HEK293 (cell line): ENCODE results near the gene HADHB.

Source experiments
- CTCF ChIA-PET: fragments of 350-600 bp; formaldehyde crosslinking; extraction: SDS; loops from one replicate; lab custom pipeline; 2021; ENCODE audit warnings: antibody characterized with exemption; lab: Yijun Ruan, JAX
- POLR2A ChIA-PET: fragments of 300-600 bp; formaldehyde crosslinking; extraction: SDS; loops from one replicate; lab custom pipeline; 2020; ENCODE audit warnings: antibody characterized with exemption, inconsistent platforms; lab: Yijun Ruan, JAX
- H3K27ac ChIP-seq: fragments of 200-500 bp; sonication (Bioruptor generic); 2 replicates; pipeline ENCODE4 v1.5.1; 2014; ENCODE audit warnings: low read depth, low read length, control low read depth, inconsistent platforms; ENCODE audit errors: extremely low read depth
- H3K36me3 ChIP-seq, 2 experiments: fragments of 200-500 bp in 1 of 2; sonication (Bioruptor generic) in 1 of 2; 1 replicate in 1 of 2; 2 replicates in 1 of 2; pipeline ENCODE4 v1.5.1; 2014 to 2017; ENCODE audit warnings: inconsistent platforms in 2 of 2, low read length in 2 of 2; ENCODE audit not compliant: control insufficient read depth in 2 of 2, insufficient read depth in 1 of 2
- H3K4me1 ChIP-seq: fragments of 200-500 bp; sonication (Bioruptor generic); 2 replicates; pipeline ENCODE4 v1.5.1; 2014; ENCODE audit warnings: mild to moderate bottlenecking, low read length, inconsistent platforms; ENCODE audit not compliant: control insufficient read depth, insufficient read depth
- H3K4me3 ChIP-seq: 2 replicates; pipeline ENCODE4 v1.5.1; 2011; ENCODE audit warnings: low read depth, mild to moderate bottlenecking, control low read depth, low read length, moderate library complexity
- H3K9me3 ChIP-seq: fragments of 200-500 bp; sonication (Bioruptor generic); 2 replicates; pipeline ENCODE4 v1.5.1; 2014; ENCODE audit warnings: low read depth, low read length, inconsistent platforms; ENCODE audit not compliant: control insufficient read depth, insufficient read depth
- CTCF ChIP-seq: fragments of 450-650 bp; formaldehyde crosslinking; IDR thresholded peaks from 2 replicates; pipeline ENCODE4 v1.5.1; 2016; ENCODE audit warnings: missing biosample characterization, missing genetic modification characterization
- OSR2 ChIP-seq: fragments of 450-650 bp; formaldehyde crosslinking; IDR thresholded peaks from 2 replicates; pipeline ENCODE4 v1.5.1; 2016; ENCODE audit warnings: missing biosample characterization, missing genetic modification characterization
- SALL2 ChIP-seq: fragments of 450-650 bp; formaldehyde crosslinking; IDR thresholded peaks from 2 replicates; pipeline ENCODE4 v1.5.0; 2017; ENCODE audit warnings: missing biosample characterization, mild to moderate bottlenecking, missing genetic modification characterization, borderline replicate concordance
- TCF7L2 ChIP-seq: IDR thresholded peaks from 2 replicates; pipeline ENCODE4 v1.6.1; 2011; ENCODE audit warnings: low read depth, mild to moderate bottlenecking, inconsistent platforms, low read length, moderate library complexity, borderline replicate concordance
- ZBTB20 ChIP-seq: fragments of 450-650 bp; formaldehyde crosslinking; IDR thresholded peaks from 2 replicates; pipeline ENCODE4 v1.5.1; 2016; ENCODE audit warnings: missing biosample characterization, missing genetic modification characterization
- ZFP41 ChIP-seq: fragments of 450-650 bp; formaldehyde crosslinking; IDR thresholded peaks from 2 replicates; pipeline ENCODE4 v1.5.1; 2016; ENCODE audit warnings: missing biosample characterization, missing genetic modification characterization, borderline replicate concordance
- ZNF140 ChIP-seq: fragments of 450-650 bp; formaldehyde crosslinking; IDR thresholded peaks from 2 replicates; pipeline ENCODE4 v1.5.1; 2016; ENCODE audit warnings: missing biosample characterization, missing genetic modification characterization
- ZNF146 ChIP-seq: fragments of 450-650 bp; formaldehyde crosslinking; IDR thresholded peaks from 2 replicates; pipeline ENCODE4 v1.5.1; 2016; ENCODE audit warnings: missing biosample characterization, missing genetic modification characterization
- ZNF18 ChIP-seq: fragments of 450-650 bp; formaldehyde crosslinking; IDR thresholded peaks from 2 replicates; pipeline ENCODE4 v1.5.1; 2016; ENCODE audit warnings: missing biosample characterization, missing genetic modification characterization
- ZNF2 ChIP-seq: fragments of 450-650 bp; formaldehyde crosslinking; IDR thresholded peaks from 2 replicates; pipeline ENCODE4 v1.5.1; 2016; ENCODE audit warnings: missing biosample characterization, missing genetic modification characterization
- ZNF26 ChIP-seq: fragments of 450-650 bp; formaldehyde crosslinking; IDR thresholded peaks from 2 replicates; pipeline ENCODE4 v1.5.1; 2016; ENCODE audit warnings: missing biosample characterization, missing genetic modification characterization
- ZNF311 ChIP-seq: fragments of 450-650 bp; formaldehyde crosslinking; IDR thresholded peaks from 2 replicates; pipeline ENCODE4 v1.5.1; 2017; ENCODE audit warnings: missing biosample characterization, missing genetic modification characterization, borderline replicate concordance
- ZNF324 ChIP-seq: fragments of 450-650 bp; formaldehyde crosslinking; IDR thresholded peaks from 2 replicates; pipeline ENCODE4 v1.5.1; 2016; ENCODE audit warnings: missing biosample characterization, missing genetic modification characterization
- ZNF366 ChIP-seq: fragments of 450-650 bp; formaldehyde crosslinking; conservative IDR thresholded peaks from 2 replicates; pipeline ENCODE4 v1.5.1; 2016; ENCODE audit warnings: missing biosample characterization, missing genetic modification characterization
- ZNF596 ChIP-seq: fragments of 450-650 bp; IDR thresholded peaks from 2 replicates; pipeline ENCODE4 v1.5.0; 2018; ENCODE audit warnings: missing biosample characterization, mild to moderate bottlenecking, missing genetic modification characterization, moderate library complexity
- ZNF621 ChIP-seq: fragments of 450-650 bp; formaldehyde crosslinking; IDR thresholded peaks from 2 replicates; pipeline ENCODE4 v1.5.1; 2017; ENCODE audit warnings: missing biosample characterization, missing genetic modification characterization
- ZNF629 ChIP-seq: fragments of 450-650 bp; formaldehyde crosslinking; IDR thresholded peaks from 2 replicates; pipeline ENCODE4 v1.5.1; 2017; ENCODE audit warnings: missing biosample characterization, missing genetic modification characterization
- ZNF660 ChIP-seq: fragments of 450-650 bp; IDR thresholded peaks from 2 replicates; pipeline ENCODE4 v1.5.1; 2018; ENCODE audit warnings: missing biosample characterization, mild to moderate bottlenecking, missing genetic modification characterization
- ZXDB ChIP-seq: fragments of 450-650 bp; formaldehyde crosslinking; IDR thresholded peaks from 2 replicates; pipeline ENCODE4 v1.5.1; 2016; ENCODE audit warnings: missing biosample characterization, missing genetic modification characterization
- TF ChIP-seq, protein P1 (sequence below): fragments of 450-650 bp; IDR thresholded peaks from 2 replicates; pipeline ENCODE4 v1.5.1; 2018; ENCODE audit warnings: missing biosample characterization, missing genetic modification characterization
- TF ChIP-seq, protein P2 (sequence below): fragments of 450-650 bp; formaldehyde crosslinking; IDR thresholded peaks from 2 replicates; pipeline ENCODE4 v1.5.1; 2016; ENCODE audit warnings: missing biosample characterization, missing genetic modification characterization
- TF ChIP-seq, protein P3 (sequence below): fragments of 450-650 bp; formaldehyde crosslinking; IDR thresholded peaks from 2 replicates; pipeline ENCODE4 v1.5.1; 2016; ENCODE audit warnings: missing biosample characterization, missing genetic modification characterization

The HADHB gene

DNA sequence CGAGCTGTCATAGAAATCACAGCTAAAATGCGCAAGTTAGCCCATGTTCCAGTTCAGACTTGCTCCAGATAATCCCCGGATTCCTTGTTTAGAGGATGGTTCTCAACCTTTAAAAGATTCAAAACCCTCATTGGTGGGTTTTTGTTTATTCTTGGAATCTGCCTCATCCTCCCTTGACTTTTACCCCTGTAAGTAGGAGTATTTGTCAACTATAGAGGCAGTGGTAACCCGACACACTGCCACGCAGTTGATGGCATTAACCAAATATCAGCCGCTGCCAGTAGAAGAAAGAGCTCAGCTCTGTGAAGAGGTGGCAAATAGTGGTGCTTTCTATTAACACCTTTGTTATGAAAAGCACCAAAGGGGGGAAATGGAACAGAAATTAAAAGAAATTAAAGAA, 60.8 kb downstream of the HADHB start:
- CTCF ChIA-PET = interaction anchor here (0.6 to 1.4 kb wide), 3 partner anchors 7 to 355 kb away, joined by 3 to 4 read pairs (median 3); no protein-coding TSS in a partner anchor
- Histone ChIP-seq H3K9me3 (no peaks in the 10 kb centered on the region), H3K36me3 (no peaks in the 10 kb centered on the region), H3K4me1 (no peaks in the 10 kb centered on the region), H3K27ac (no peak overlapping the region), H3K4me3 (no peak overlapping the region)
- POLR2A ChIA-PET = no interaction called here
- TF ChIP-seq ZBTB20 (no peak), ZNF18 (tag by site-specific recombination) (no peak), ZXDB (tag by site-specific recombination) (no peak), TCF7L2 (no peak), SALL2 (tag by site-specific recombination) (no peak), ZNF621 (tag by site-specific recombination) (no peak), ZNF146 (no peak), CTCF (no peak), ZNF629 (tag by site-specific recombination) (no peak), ZNF140 (tag by site-specific recombination) (no peak), ZNF2 (no peak), ZNF311 (tag by site-specific recombination) (no peak), ZNF366 (tag by site-specific recombination) (no peak), ZNF324 (tag by site-specific recombination) (no peak)
- TF ChIP-seq, protein P1, sequence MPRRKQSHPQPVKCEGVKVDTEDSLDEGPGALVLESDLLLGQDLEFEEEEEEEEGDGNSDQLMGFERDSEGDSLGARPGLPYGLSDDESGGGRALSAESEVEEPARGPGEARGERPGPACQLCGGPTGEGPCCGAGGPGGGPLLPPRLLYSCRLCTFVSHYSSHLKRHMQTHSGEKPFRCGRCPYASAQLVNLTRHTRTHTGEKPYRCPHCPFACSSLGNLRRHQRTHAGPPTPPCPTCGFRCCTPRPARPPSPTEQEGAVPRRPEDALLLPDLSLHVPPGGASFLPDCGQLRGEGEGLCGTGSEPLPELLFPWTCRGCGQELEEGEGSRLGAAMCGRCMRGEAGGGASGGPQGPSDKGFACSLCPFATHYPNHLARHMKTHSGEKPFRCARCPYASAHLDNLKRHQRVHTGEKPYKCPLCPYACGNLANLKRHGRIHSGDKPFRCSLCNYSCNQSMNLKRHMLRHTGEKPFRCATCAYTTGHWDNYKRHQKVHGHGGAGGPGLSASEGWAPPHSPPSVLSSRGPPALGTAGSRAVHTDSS = no peak
- TF ChIP-seq, protein P2, sequence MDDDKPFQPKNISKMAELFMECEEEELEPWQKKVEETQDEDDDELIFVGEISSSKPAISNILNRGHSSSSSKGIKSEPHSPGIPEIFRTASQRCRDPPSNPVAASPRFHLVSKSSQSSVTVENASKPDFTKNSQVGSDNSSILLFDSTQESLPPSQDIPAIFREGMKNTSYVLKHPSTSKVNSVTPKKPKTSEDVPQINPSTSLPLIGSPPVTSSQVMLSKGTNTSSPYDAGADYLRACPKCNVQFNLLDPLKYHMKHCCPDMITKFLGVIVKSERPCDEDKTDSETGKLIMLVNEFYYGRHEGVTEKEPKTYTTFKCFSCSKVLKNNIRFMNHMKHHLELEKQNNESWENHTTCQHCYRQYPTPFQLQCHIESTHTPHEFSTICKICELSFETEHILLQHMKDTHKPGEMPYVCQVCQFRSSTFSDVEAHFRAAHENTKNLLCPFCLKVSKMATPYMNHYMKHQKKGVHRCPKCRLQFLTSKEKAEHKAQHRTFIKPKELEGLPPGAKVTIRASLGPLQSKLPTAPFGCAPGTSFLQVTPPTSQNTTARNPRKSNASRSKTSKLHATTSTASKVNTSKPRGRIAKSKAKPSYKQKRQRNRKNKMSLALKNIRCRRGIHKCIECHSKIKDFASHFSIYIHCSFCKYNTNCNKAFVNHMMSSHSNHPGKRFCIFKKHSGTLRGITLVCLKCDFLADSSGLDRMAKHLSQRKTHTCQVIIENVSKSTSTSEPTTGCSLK (tag by site-specific recombination) = no peak

- no peaks in the 10 kb centered on the region for H3K36me3 ChIP-seq
- H3K4me3 ChIP-seq = no peak overlapping the region
- no peaks in the 10 kb centered on the region for H3K4me1 ChIP-seq
- CTCF ChIA-PET = interaction anchor here (0.6 to 2.3 kb wide), 2 partner anchors 20 to 437 kb away, joined by 3 to 7 read pairs; no protein-coding TSS in a partner anchor
- POLR2A ChIA-PET = no interaction called here
- no peak overlapping the region for H3K27ac ChIP-seq
- no peaks in the 10 kb centered on the region for H3K9me3 ChIP-seq
- TF ChIP-seq ZFP41 (tag by site-specific recombination) (no peak), OSR2 (tag by site-specific recombination) (no peak), ZNF660 (tag by site-specific recombination) (no peak), ZNF596 (tag by site-specific recombination) (no peak), ZNF146 (no peak), ZNF26 (tag by site-specific recombination) (no peak)
- TF ChIP-seq, protein P3, sequence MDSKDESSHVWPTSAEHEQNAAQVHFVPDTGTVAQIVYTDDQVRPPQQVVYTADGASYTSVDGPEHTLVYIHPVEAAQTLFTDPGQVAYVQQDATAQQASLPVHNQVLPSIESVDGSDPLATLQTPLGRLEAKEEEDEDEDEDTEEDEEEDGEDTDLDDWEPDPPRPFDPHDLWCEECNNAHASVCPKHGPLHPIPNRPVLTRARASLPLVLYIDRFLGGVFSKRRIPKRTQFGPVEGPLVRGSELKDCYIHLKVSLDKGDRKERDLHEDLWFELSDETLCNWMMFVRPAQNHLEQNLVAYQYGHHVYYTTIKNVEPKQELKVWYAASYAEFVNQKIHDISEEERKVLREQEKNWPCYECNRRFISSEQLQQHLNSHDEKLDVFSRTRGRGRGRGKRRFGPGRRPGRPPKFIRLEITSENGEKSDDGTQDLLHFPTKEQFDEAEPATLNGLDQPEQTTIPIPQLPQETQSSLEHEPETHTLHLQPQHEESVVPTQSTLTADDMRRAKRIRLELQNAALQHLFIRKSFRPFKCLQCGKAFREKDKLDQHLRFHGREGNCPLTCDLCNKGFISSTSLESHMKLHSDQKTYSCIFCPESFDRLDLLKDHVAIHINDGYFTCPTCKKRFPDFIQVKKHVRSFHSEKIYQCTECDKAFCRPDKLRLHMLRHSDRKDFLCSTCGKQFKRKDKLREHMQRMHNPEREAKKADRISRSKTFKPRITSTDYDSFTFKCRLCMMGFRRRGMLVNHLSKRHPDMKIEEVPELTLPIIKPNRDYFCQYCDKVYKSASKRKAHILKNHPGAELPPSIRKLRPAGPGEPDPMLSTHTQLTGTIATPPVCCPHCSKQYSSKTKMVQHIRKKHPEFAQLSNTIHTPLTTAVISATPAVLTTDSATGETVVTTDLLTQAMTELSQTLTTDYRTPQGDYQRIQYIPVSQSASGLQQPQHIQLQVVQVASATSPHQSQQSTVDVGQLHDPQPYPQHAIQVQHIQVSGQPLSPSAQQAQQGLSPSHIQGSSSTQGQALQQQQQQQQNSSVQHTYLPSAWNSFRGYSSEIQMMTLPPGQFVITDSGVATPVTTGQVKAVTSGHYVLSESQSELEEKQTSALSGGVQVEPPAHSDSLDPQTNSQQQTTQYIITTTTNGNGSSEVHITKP (tag by site-specific recombination) = no peak
Observed at GRCh38 chr2:26309921-26310320, 65.2 kb downstream of the HADHB start.
